Mesothelial cell of epicardium (in vitro differentiated cells): ENCODE measurements around the gene PDZD8. TPM values are rescaled to one million over a fixed set of nuclear protein-coding genes. Genes with fewer than 3 reads are reported as not detected.

Experiments used
- DNase-seq, 2 experiments: peaks; one replicate each; pipeline ENCODE4 v3.0.0; 2021; ENCODE audit warnings: low spot score in 2 of 2; ENCODE audit not compliant: unreplicated experiment in 2 of 2
- H3K27ac Mint-ChIP-seq: 2 replicates; pipeline ENCODE4 v1.8.0; 2021; ENCODE audit warnings: mixed read lengths
- H3K27me3 Mint-ChIP-seq: 2 replicates; pipeline ENCODE4 v1.8.0; 2021; ENCODE audit warnings: low read depth, mixed read lengths
- H3K36me3 Mint-ChIP-seq: 2 replicates; pipeline ENCODE4 v1.8.0; 2021; ENCODE audit warnings: mixed read lengths
- H3K4me1 Mint-ChIP-seq: 2 replicates; pipeline ENCODE4 v1.8.0; 2021; ENCODE audit warnings: mixed read lengths
- H3K4me3 Mint-ChIP-seq: 2 replicates; pipeline ENCODE4 v1.8.0; 2021; ENCODE audit warnings: mild to moderate bottlenecking, moderate library complexity, mixed read lengths
- H3K9me3 Mint-ChIP-seq: 2 replicates; pipeline ENCODE4 v1.8.0; 2021; ENCODE audit warnings: mixed read lengths
- total RNA-seq: library from RNA; stranded (reverse); gene quantifications from 3 replicates; pipeline ENCODE4 v1.2.1, GENCODE V29; 2021
- TF ChIP-seq, protein P1 (sequence below): fragments of 200-600 bp; sonication (generic); IDR thresholded peaks from one replicate; pipeline ENCODE4 v1.5.0; 2021; ENCODE audit warnings: antibody characterized with exemption; ENCODE audit not compliant: unreplicated experiment

Gene PDZD8
- total RNA-seq, 1 donor from 2014 or later = 27.3 TPM

DNA sequence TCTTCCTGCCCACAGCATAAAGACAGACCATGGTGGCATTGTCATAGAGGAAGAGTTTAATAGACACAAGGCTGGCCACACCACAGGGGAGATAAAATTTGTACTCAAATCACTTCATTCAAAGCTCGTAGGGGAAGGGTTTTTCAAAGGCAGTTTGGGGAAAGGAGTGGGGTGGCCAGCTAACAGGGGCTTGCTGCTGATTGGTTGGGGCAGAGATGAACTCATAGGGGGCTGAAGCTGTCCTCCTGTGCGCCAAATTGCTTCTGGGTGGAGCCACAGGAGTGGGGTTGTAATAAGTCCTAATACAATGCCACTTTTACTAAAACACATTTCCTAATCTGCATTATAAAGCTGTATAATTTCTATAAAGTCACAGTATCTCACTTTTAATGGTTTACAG lies 22.5 kb downstream of the PDZD8 start:
- no peaks in the 10 kb centered on the region for H3K27me3 Mint-ChIP-seq
- no peaks in the 10 kb centered on the region for H3K9me3 Mint-ChIP-seq
- peaks cover 2% of the 10 kb centered on the region for H3K4me1 Mint-ChIP-seq
- no peaks in the 10 kb centered on the region for H3K36me3 Mint-ChIP-seq
- H3K4me3 Mint-ChIP-seq = no peak overlapping the region
- DNase-seq = no peak
- TF ChIP-seq, protein P1, sequence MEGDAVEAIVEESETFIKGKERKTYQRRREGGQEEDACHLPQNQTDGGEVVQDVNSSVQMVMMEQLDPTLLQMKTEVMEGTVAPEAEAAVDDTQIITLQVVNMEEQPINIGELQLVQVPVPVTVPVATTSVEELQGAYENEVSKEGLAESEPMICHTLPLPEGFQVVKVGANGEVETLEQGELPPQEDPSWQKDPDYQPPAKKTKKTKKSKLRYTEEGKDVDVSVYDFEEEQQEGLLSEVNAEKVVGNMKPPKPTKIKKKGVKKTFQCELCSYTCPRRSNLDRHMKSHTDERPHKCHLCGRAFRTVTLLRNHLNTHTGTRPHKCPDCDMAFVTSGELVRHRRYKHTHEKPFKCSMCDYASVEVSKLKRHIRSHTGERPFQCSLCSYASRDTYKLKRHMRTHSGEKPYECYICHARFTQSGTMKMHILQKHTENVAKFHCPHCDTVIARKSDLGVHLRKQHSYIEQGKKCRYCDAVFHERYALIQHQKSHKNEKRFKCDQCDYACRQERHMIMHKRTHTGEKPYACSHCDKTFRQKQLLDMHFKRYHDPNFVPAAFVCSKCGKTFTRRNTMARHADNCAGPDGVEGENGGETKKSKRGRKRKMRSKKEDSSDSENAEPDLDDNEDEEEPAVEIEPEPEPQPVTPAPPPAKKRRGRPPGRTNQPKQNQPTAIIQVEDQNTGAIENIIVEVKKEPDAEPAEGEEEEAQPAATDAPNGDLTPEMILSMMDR = no peak
- no peak overlapping the region for H3K27ac Mint-ChIP-seq

- Mint-ChIP-seq H3K9me3 (no peaks in the 10 kb centered on the region), H3K36me3 (no peaks in the 10 kb centered on the region), H3K27ac (no peak overlapping the region), H3K4me3 (no peak overlapping the region), H3K27me3 (no peaks in the 10 kb centered on the region), H3K4me1 (peaks cover 3% of the 10 kb centered on the region)
- TF ChIP-seq, protein P1 = no peak
- DNase-seq = no peak
Measured at GRCh38 chr10:117351996-117352395, 23.2 kb downstream of the PDZD8 start.

DNA sequence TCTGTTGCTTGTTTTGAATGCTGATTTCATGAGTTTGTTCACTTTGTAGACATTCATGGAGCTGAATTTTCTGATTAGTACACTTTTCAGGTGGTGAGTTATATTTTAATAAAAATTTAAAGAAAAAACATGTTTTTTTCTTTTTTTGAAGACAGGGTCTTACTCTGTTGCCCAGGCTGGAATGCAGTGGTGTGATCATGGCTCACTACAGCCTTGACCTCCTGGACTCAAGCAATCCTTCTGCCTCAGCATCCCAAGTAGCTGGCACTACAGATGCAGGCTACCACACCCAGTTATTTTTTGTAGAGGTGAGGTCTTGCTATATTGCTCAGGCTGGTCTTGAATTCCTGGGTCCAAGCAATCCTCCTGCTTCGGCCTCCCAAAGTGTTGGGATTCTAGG lies 23.7 kb downstream of the PDZD8 start:
- no peak overlapping the region for H3K4me3 Mint-ChIP-seq
- TF ChIP-seq, protein P1 = no peak
- no peak overlapping the region for H3K27ac Mint-ChIP-seq
- H3K9me3 Mint-ChIP-seq = no peaks in the 10 kb centered on the region
- H3K4me1 Mint-ChIP-seq = peaks cover 4% of the 10 kb centered on the region
- H3K36me3 Mint-ChIP-seq = no peaks in the 10 kb centered on the region
- DNase-seq = no peak
- H3K27me3 Mint-ChIP-seq = no peaks in the 10 kb centered on the region

DNA sequence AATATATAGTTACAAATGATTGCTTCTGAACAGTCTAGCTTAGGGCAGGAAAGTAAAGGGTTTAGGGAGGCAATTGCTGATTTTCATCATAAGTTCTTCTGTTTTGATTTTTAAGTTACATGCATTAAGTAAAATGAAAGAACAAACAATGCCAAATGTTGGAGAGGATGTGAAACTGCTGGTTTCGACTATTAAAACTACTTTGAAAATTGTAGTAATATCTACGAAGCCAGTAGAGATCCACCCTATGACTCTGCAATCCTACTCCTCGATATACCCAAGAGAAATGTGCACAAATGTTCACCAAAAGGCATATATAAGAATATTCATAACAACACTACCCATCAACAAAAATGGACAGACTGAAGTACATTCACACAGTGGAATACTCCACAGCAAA lies 24.3 kb downstream of the PDZD8 start:
- no peaks in the 10 kb centered on the region for H3K36me3 Mint-ChIP-seq
- peaks cover 2% of the 10 kb centered on the region for H3K4me1 Mint-ChIP-seq
- DNase-seq = no peak
- no peak overlapping the region for H3K27ac Mint-ChIP-seq
- TF ChIP-seq, protein P1 = no peak
- no peaks in the 10 kb centered on the region for H3K27me3 Mint-ChIP-seq
- no peak overlapping the region for H3K4me3 Mint-ChIP-seq
- H3K9me3 Mint-ChIP-seq = no peaks in the 10 kb centered on the region

DNA sequence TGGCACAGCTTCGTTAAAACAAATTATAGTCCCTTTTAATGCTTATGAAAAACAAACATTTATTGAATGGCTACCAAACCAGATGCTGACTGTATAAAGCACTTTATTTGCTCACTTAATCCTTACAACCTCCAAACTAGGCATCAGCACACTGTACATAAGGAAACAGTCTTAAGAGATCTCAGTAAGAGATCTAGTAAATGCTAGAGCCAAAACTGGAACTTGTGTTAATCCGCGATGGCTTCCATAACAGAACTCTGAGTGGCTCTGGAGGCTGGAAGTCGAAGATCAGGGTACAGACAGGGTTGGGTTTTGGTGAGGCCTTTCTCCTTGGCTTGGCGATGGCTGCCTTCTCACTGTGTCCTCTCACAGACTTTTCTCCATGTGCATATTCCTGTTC lies 27.0 kb downstream of the PDZD8 start:
- no peaks in the 10 kb centered on the region for H3K27me3 Mint-ChIP-seq
- no peaks in the 10 kb centered on the region for H3K9me3 Mint-ChIP-seq
- no peak overlapping the region for H3K27ac Mint-ChIP-seq
- H3K4me1 Mint-ChIP-seq = peaks cover 15% of the 10 kb centered on the region
- TF ChIP-seq, protein P1 = no peak
- no peak for DNase-seq
- no peaks in the 10 kb centered on the region for H3K36me3 Mint-ChIP-seq
- no peak overlapping the region for H3K4me3 Mint-ChIP-seq

GRCh38 chr10:117346574-117346973 lies 28.7 kb downstream of the PDZD8 start:
- H3K36me3 Mint-ChIP-seq = no peaks in the 10 kb centered on the region
- no peaks in the 10 kb centered on the region for H3K9me3 Mint-ChIP-seq
- H3K4me1 Mint-ChIP-seq = peaks cover 21% of the 10 kb centered on the region
- no peaks in the 10 kb centered on the region for H3K27me3 Mint-ChIP-seq
- TF ChIP-seq, protein P1 = no peak
- H3K4me3 Mint-ChIP-seq = no peak overlapping the region
- DNase-seq = no peak
- no peak overlapping the region for H3K27ac Mint-ChIP-seq
